SU-DHL-6 (cell line): ENCODE results near the gene VPS37C.
"Not testable (repeated sequence)": the region's sequence is repeated elsewhere in the genome, so short reads cannot be mapped to it uniquely, and the experiment has no call there.

ENCODE experiments used
- H2AFZ ChIP-seq: fragments of 200-600 bp; sonication (generic); 2 replicates; pipeline ENCODE4 v1.6.1; 2014; ENCODE audit warnings: low read depth, mild to moderate bottlenecking, moderate library complexity, mixed read lengths, antibody characterized with exemption, low read length; ENCODE audit not compliant: severe bottlenecking
- H3F3A ChIP-seq: fragments of 200-600 bp; shearing (Covaris generic); 2 replicates; pipeline ENCODE4 v1.6.0; 2016; ENCODE audit warnings: antibody characterized with exemption, mild to moderate bottlenecking; ENCODE audit not compliant: insufficient read depth
- H3K27ac ChIP-seq: fragments of 200-600 bp; sonication (generic); 2 replicates; pipeline ENCODE4 v1.5.1; 2016; ENCODE audit warnings: low read depth, mild to moderate bottlenecking, low read length, moderate library complexity, mixed read lengths
- H3K27me3 ChIP-seq: fragments of 200-600 bp; sonication (generic), shearing (Covaris generic); 2 replicates; pipeline ENCODE4 v1.6.0; 2014; ENCODE audit warnings: mild to moderate bottlenecking, low read length
- H3K36me3 ChIP-seq: fragments of 200-600 bp; sonication (generic); 2 replicates; pipeline ENCODE4 v1.6.1; 2014; ENCODE audit warnings: mild to moderate bottlenecking, low read length, mixed read lengths
- H3K4me2 ChIP-seq: fragments of 300-600, 200-600 bp; shearing (Covaris generic), sonication (generic); 2 replicates; pipeline ENCODE4 v1.6.0; 2014; ENCODE audit warnings: low read length, low read depth, mild to moderate bottlenecking; ENCODE audit not compliant: poor library complexity, severe bottlenecking
- H3K4me3 ChIP-seq: fragments of 200-600 bp; sonication (generic); 2 replicates; pipeline ENCODE4 v1.5.1; 2014; ENCODE audit warnings: antibody characterized with exemption, low read length, mild to moderate bottlenecking, mixed read lengths; ENCODE audit not compliant: insufficient read depth, poor library complexity, severe bottlenecking
- H3K79me2 ChIP-seq: fragments of 200-600 bp; sonication (generic); 2 replicates; pipeline ENCODE4 v1.6.1; 2014; ENCODE audit warnings: mild to moderate bottlenecking, low read length, moderate library complexity; ENCODE audit not compliant: insufficient read depth
- H3K9ac ChIP-seq: fragments of 200-600 bp; sonication (generic); 2 replicates; pipeline ENCODE4 v1.7.0; 2014; ENCODE audit warnings: mild to moderate bottlenecking, low read length
- H3K9me2 ChIP-seq: fragments of 200-600 bp; sonication (generic); replicated peaks from 2 replicates; pipeline ENCODE4 v1.6.1; 2014; ENCODE audit warnings: low read length; ENCODE audit not compliant: insufficient read depth
- H3K9me3 ChIP-seq: fragments of 200-600 bp; sonication (generic); 2 replicates; pipeline ENCODE4 v1.6.1; 2014; ENCODE audit warnings: low read length, mixed read lengths; ENCODE audit not compliant: insufficient read depth
- H4K20me1 ChIP-seq: fragments of 200-600 bp; sonication (generic); 2 replicates; pipeline ENCODE4 v1.6.1; 2014; ENCODE audit warnings: low read depth, mild to moderate bottlenecking, antibody characterized with exemption, low read length, moderate library complexity, mixed read lengths
- EZH2phosphoT487 ChIP-seq: fragments of 200-600 bp; sonication (generic), shearing (Covaris generic); conservative IDR thresholded peaks from 2 replicates; pipeline ENCODE4 v1.6.1; 2018; ENCODE audit warnings: mild to moderate bottlenecking, antibody characterized with exemption, low read length, moderate library complexity, mixed read lengths
- TF ChIP-seq, protein P1 (sequence below): fragments of 200-600 bp; sonication (generic); IDR thresholded peaks from one replicate; pipeline ENCODE4 v1.5.1; 2017; ENCODE audit warnings: antibody characterized with exemption, mild to moderate bottlenecking, low read length, moderate library complexity; ENCODE audit not compliant: insufficient read depth, poor library complexity, severe bottlenecking

The VPS37C gene

DNA sequence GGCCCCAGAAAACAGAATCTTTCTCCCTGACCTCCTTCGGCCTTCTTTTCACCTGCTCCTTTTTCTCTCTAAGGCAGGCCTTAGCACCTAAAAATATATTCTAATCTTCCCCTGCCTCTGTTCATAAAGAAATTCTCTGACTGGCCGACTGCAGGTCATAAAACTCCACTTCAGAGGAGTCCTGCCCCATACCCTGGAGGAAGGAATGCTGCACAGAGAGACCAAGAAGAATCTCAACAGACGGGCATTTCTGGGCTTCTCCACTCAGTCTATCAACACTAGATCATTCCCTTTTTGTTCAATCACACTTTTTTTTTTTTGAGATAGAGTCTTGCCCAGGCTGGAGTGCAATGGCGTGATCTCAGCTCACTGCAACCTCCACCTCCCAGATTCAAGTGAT, 22.4 kb upstream of the VPS37C start:
- no peaks in the 10 kb centered on the region for H3K27me3 ChIP-seq
- TF ChIP-seq EZH2phosphoT487, result no peak
- TF ChIP-seq, protein P1, sequence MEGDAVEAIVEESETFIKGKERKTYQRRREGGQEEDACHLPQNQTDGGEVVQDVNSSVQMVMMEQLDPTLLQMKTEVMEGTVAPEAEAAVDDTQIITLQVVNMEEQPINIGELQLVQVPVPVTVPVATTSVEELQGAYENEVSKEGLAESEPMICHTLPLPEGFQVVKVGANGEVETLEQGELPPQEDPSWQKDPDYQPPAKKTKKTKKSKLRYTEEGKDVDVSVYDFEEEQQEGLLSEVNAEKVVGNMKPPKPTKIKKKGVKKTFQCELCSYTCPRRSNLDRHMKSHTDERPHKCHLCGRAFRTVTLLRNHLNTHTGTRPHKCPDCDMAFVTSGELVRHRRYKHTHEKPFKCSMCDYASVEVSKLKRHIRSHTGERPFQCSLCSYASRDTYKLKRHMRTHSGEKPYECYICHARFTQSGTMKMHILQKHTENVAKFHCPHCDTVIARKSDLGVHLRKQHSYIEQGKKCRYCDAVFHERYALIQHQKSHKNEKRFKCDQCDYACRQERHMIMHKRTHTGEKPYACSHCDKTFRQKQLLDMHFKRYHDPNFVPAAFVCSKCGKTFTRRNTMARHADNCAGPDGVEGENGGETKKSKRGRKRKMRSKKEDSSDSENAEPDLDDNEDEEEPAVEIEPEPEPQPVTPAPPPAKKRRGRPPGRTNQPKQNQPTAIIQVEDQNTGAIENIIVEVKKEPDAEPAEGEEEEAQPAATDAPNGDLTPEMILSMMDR, result no peak
- H3K9me2 ChIP-seq, result no peaks in the 10 kb centered on the region
- H3K27ac ChIP-seq, result no peak overlapping the region
- no peaks in the 10 kb centered on the region for H3K36me3 ChIP-seq
- no peak overlapping the region for H3K4me2 ChIP-seq
- no peak overlapping the region for H3K9ac ChIP-seq
- no peaks in the 10 kb centered on the region for H4K20me1 ChIP-seq
- no peaks in the 10 kb centered on the region for H3K9me3 ChIP-seq
- no peak overlapping the region for H2AFZ ChIP-seq
- no peak overlapping the region for H3K4me3 ChIP-seq
- H3F3A ChIP-seq, result no peaks in the 10 kb centered on the region
- H3K79me2 ChIP-seq, result no peaks in the 10 kb centered on the region

DNA sequence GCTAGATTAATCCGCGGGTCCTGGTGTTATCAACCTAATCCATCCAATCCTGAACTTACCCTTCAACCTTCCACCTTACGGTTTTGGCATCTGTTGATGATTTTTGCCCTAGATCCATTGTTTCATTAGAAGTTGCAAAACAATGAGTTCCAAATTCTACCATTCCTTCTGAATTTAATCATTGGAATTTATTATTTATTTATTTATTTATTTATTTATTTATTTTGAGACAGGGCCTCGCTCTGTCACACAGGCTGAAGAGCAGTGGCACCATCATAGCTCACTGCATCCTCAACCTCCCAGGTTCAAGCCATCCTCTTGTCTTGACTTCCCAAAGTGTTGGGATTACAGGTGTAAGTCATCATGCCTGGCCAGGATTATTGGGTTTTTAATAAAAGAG, 20.3 kb upstream of the VPS37C start:
- no peak for TF ChIP-seq EZH2phosphoT487
- TF ChIP-seq, protein P1, result no peak
- no peaks in the 10 kb centered on the region for H3K9me2 ChIP-seq
- H4K20me1 ChIP-seq, result no peaks in the 10 kb centered on the region
- H3K36me3 ChIP-seq, result no peaks in the 10 kb centered on the region
- no peak overlapping the region for H3K9ac ChIP-seq
- H3K4me2 ChIP-seq, result no peak overlapping the region
- H3F3A ChIP-seq, result no peaks in the 10 kb centered on the region
- H3K4me3 ChIP-seq, result no peak overlapping the region
- no peaks in the 10 kb centered on the region for H3K9me3 ChIP-seq
- H3K27ac ChIP-seq, result no peak overlapping the region
- H3K27me3 ChIP-seq, result no peaks in the 10 kb centered on the region
- H3K79me2 ChIP-seq, result no peaks in the 10 kb centered on the region
- H2AFZ ChIP-seq, result no peak overlapping the region

DNA sequence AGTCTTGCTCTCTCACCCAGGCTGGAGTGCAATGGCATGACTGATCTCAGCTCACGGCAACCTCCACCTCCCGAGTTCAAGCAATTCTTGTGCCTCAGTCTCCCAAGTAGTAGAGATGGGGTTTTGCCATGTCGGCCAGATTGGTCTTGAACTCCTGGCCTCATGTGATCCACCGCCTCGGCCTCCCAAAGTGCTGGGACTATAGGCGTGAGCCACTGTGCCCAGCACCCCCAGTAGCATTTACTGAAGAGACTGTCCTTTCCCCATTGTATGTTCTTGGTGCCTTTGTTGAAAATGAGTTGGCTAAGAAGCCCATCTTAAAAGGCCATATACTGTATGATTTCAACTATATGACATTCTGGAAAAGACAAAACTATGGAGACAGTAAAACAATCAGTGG, 19.0 kb upstream of the VPS37C start:
- H3K27ac ChIP-seq, H3F3A ChIP-seq, H3K27me3 ChIP-seq, H3K4me3 ChIP-seq, H3K9ac ChIP-seq, H4K20me1 ChIP-seq, H3K9me2 ChIP-seq, H3K9me3 ChIP-seq, H3K4me2 ChIP-seq, H3K36me3 ChIP-seq, H2AFZ ChIP-seq, H3K79me2 ChIP-seq: not testable (repeated sequence)

DNA sequence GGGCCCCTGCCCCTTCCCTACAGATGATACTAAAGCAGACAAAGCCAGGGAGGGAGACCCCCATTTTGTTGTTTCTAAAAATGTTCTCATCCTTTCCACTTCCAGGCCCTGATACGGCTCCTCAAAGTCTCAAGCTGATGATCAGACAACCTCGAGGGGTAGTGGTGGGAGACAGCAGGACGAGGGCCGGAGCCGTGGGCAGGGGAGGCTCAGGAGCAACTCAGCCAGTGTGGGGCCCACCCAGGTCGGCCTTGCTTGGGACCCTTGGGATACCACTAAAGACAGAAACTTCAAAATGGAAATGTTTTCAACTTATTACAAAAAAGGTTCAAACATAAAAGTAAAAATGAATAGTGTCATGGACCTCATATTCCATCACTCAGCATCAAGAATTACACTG, 15.2 kb upstream of the VPS37C start:
- Histone ChIP-seq H3K9ac (no peak overlapping the region), H3K4me3 (no peak overlapping the region), H3K4me2 (no peak overlapping the region), H4K20me1 (no peaks in the 10 kb centered on the region), H3K27me3 (no peaks in the 10 kb centered on the region), H3K36me3 (no peaks in the 10 kb centered on the region), H3K9me3 (no peaks in the 10 kb centered on the region), H3K79me2 (no peaks in the 10 kb centered on the region), H2AFZ (no peak overlapping the region), H3F3A (no peaks in the 10 kb centered on the region), H3K9me2 (no peaks in the 10 kb centered on the region), H3K27ac (no peak overlapping the region)
- TF ChIP-seq, protein P1, result no peak
- no peak for TF ChIP-seq EZH2phosphoT487
